Right ventricle myocardium inferior (tissue), 1 donor: ENCODE measurements around the gene UMAD1. TPM values are rescaled to one million over a fixed set of nuclear protein-coding genes. Genes with fewer than 3 reads are reported as not detected.

Experiments
- ATAC-seq: fragments of 200-7000 bp; cut with Tn5 transposase; one replicate; pipeline ENCODE4 v1.9.1; 2020; ENCODE audit warnings: mild to moderate bottlenecking, moderate library complexity
- DNase-seq: peaks from one replicate; pipeline ENCODE4 v3.0.0; 2021; ENCODE audit errors: missing footprints
- intact Hi-C: fragments of 100-400 bp; cut with DNase I; formaldehyde crosslinking; loops from one replicate; pipeline ENCODE4 v1.11.0; 2022
- total RNA-seq: library from RNA; stranded (reverse); fragmentation: NEBNext Ultra II Directional; extraction: Animal tissue kit (Norgen Biotek cat#: 25700); gene quantifications from one replicate; pipeline ENCODE4 v1.2.1, GENCODE V29; 2021
- donor health status: DM: no; HTN: yes; CAD: no; lungs with severe emphysema.

Gene UMAD1
- total RNA-seq, 1 donor from 2014 or later, result 13.3 TPM

DNA sequence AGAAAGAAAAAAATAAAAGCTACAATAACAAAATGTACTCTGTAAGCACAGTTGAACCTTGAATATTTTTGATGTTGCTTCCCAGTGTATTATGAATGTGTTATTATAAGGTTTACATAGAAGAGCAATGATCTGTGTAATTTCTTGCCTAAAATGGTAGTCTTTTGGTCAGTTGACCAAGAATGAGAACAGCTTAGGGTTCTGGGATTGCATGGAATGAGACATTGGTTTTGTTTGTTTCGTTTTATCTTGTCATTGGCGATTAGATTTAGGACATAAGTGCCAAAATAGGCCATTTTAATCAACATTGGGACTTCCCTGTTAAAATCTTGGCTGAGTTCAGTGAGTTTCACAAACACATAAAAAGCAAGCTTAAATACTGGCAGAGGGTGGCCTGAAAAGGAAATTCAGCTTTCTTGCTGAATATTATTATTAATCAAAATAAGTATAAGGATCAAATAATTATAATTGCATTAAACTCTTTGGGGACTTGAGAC lies 278.9 kb downstream of the UMAD1 start:
- intact Hi-C loops, result no loop called here
- no peak for DNase-seq
- ATAC-seq, result no peak

DNA sequence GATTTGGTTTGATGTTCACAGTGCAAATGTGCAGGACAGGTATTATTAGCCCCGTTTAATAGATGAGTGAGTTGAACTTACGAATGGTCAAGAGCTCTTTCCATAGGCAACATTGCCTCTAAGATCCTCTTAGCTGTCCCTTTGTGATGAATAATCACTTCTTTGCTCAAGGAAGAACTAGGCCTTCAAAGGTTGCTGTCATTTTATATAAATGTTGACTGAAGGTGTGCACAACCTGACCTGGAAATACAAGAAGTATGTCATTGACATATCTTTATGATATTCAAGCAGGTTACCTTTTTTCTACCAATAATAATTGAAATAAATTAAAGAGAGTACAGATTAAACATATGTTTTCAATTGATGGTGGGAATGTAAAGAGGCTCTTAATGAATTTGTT lies 279.5 kb downstream of the UMAD1 start:
- intact Hi-C loops, result no loop called here
- DNase-seq, result no peak
- no peak for ATAC-seq

DNA sequence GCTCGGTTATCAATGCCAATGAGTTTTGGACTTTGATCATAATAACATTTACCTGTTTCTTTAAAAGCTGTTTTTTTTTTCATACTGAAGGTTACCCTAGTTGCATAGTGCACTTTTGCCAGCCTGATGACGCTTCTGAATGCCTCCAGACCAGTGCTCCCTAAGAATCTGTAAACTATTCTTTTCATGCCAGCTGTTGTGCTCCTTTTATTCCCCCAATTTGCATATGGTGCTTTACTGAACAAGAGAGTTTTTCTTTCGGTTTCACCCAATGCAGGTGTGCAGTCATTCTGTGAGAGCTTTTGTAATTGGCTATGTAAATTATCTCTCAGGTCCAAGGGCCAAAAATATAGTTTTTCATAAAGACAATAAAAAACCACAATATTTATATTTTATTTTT lies 279.9 kb downstream of the UMAD1 start:
- intact Hi-C loops, result no loop called here
- ATAC-seq (no peak), DNase-seq (no peak)

DNA sequence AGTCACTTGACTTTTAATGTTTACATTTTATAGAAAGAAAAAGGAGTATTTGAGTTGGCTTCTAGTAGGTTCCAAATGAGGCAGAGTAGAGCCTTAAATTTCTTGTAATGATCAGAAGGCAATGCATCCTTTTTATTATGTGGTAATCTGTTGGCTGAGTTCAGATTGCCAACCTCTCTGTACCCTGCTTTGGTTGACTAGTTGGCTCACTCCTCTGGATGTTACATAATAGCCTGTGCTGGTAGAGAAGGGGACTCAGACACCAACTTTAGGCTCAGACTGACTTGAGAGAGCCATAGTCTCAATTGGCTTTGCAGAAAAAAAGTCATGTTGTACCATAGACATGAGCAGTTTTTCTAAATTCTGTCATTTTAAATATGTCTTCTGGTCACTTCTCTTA lies 281.3 kb downstream of the UMAD1 start:
- no peak for ATAC-seq
- no peak for DNase-seq
- intact Hi-C loops, result no loop called here

DNA sequence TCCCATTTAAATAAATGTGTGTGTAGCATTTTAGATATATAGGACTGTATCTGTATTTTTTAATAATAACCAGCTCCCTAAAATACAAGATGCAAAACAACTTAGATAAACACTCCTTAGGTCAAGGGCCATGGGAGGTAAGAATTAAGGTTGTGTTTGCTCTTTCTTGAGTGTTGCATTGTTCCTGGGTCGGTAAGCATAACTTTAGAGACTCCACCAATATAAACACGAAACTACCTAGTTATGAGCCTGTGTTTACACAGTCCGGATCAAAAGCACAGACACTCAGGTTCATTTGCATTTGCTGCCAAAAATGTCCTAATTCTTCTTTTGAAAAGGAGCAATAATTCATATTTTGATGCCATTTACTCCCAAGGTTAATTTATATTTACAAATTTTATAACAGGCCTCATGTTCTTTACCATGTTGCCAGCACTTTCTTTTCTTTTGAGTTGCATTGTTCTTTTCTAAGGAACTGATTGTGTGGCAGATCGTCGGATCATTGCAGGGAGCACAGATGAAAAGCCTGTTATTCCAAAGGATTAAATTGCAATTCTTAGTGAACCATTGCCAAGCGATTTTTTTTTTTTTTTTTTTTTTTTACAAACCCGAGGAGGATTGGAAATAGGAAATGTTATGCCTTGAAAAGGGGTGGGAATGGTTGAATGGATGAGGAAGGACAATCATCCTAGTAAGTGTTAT lies 282.3 kb downstream of the UMAD1 start:
- DNase-seq (no peak), ATAC-seq (no peak)
- intact Hi-C loops, result no loop called here

DNA sequence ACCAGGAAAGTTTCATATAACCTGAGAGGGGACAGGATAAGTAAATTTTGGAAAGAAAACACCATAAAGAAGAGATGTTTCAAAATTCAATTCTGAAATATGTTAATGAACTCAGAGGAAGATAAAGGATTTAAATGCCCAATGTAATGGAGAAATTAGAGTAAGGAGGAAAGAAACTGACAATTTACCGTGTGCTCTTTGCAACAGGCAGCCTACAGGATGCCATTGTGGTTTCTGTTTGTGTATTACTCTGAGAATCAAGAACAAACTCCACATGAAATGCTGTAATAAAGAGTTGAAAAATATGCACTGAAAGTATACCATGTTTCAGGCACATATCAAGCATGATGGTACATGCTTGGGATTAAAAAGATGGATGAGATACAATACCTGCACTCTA lies 283.3 kb downstream of the UMAD1 start:
- no peak for ATAC-seq

DNA sequence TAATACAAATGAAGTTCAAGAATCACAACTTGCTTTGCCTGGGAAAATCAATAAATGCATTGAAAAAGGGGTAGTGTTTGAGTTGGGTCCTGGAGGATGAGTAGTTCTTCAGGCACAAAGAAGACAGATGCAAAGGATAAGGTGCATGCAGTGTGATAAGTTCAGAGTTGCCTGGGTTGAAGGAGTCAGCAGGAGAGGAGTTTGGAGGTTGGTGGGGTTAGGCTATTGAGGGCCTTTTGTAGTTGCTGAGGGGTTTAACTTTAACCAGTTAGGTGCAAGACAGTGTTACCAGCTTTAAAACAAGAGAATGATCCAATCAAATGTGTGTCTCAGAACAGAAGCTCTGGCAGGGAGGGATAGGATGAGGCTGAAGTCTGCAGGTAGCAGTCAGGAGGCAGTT lies 283.8 kb downstream of the UMAD1 start:
- intact Hi-C loops, result no loop called here
- no peak for DNase-seq
- ATAC-seq, result no peak

More for the DNA sequence above, 283.3 kb downstream of the UMAD1 start:
- DNase-seq, result no peak
- intact Hi-C loops, result no loop called here

Other genes with a start within 250 kb of the UMAD1 start
- gene COL28A1, start 104.9 kb upstream of the UMAD1 start, total RNA-seq, result 5.6 TPM
- 24.9 TPM for gene MIOS, start 73.9 kb upstream of the UMAD1 start, total RNA-seq
- 26.8 TPM for gene RPA3, start 77.9 kb downstream of the UMAD1 start, total RNA-seq